HG03439 (cell line): ENCODE results near the gene PTAR1.
"Not testable (repeated sequence)": the region's sequence is repeated elsewhere in the genome, so short reads cannot be mapped to it uniquely, and the experiment has no call there.

ENCODE experiments used
- ATAC-seq: cut with Tn5 transposase; IDR thresholded peaks from one replicate; pipeline ENCODE4 v1.9.1; 2021; ENCODE audit warnings: mild to moderate bottlenecking, moderate library complexity; ENCODE audit not compliant: unreplicated experiment

The PTAR1 gene, protein sequence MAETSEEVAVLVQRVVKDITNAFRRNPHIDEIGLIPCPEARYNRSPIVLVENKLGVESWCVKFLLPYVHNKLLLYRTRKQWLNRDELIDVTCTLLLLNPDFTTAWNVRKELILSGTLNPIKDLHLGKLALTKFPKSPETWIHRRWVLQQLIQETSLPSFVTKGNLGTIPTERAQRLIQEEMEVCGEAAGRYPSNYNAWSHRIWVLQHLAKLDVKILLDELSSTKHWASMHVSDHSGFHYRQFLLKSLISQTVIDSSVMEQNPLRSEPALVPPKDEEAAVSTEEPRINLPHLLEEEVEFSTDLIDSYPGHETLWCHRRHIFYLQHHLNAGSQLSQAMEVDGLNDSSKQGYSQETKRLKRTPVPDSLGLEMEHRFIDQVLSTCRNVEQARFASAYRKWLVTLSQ

DNA sequence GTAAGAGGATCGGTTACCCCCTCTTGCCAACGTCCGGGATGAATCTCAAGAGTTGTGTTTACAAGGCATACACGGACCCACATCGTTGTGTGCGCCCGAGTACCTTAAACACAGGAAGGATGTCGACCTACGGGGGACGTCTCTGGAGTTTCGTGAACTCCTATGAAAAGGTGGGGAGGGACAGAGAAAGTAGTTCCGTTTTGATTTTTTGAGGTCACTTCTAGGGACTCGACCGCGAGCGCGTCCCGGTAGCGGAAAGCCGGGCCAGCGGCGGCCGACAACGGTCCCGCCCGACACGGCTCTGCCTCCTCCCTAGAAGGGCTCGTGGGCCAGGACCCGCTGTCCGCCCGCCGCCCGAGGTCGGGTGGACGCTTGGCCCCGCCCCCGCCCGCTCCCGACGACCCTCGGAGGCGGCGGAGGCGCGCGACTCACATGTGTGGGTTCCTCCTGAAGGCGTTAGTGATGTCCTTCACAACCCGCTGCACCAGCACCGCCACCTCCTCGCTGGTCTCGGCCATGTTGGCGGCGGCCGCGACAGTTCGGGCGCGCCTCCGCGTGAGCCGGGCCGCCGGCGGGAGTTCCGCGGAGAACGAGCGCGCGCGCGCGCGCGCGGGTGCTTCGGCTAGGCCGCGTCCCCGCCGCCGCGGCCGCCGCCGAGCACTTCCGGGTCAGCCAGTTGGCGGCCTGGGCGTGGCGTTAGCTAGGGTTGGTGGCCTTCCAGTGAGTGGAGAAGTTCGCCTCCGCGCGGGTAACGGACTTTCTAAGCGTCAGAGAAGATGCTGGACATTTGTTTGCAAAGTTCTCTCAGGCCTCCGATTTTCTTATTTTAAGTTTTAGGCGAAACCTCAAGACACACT, at the start of gene PTAR1:
TSS of gene PTAR1 (minus strand) at position 591 of the 857 bp plus-strand sequence. CDS start at position 518, 73 bp downstream.
- ATAC-seq: peak; percentile 91

DNA sequence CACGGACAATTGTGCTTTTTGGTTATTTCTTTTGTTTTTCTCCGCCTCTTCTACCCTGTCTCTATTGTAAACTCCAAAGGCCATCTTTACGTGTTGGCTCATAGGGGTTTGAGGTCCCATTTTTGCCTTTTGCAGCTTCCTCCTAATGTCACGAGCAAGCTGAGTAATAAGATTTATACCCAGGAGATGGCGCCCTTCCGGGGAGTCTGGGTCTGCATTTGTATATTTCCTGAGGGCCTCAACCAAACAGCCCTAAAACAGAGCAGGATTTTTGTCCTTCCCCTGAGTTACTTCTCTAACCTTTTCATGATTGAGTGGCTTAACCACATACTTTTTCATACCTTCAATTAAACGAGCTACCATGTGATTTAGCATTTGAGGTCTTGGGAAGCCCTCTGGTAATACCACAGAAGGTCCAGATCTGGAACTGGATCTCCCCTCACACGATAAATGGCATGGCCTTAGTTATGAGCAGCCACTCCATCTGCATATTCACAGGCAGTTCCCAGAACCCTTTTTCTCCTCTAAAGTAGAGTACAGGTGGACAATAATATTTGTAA, 49.6 kb upstream of the PTAR1 start:
- ATAC-seq: no peak

DNA sequence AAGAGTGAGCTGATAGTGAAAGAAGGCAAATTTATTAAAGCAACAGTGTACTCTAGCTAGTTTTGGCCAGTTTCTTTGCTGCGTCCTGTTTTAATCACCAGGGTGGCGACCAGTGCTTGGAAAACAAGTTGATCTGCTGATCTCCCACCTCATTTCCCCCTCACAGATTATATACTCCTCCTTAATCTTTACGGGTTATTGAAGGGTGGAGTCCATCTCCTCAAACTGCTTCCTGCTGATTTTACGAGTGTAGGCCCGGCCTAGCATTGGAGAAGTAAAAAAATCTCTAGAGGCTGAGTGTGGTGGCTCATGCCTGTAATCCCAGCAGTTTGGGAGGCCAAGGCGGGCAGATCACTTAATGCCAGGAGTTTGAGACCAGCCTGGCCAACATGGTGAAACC, 46.8 kb upstream of the PTAR1 start:
- no peak for ATAC-seq

DNA sequence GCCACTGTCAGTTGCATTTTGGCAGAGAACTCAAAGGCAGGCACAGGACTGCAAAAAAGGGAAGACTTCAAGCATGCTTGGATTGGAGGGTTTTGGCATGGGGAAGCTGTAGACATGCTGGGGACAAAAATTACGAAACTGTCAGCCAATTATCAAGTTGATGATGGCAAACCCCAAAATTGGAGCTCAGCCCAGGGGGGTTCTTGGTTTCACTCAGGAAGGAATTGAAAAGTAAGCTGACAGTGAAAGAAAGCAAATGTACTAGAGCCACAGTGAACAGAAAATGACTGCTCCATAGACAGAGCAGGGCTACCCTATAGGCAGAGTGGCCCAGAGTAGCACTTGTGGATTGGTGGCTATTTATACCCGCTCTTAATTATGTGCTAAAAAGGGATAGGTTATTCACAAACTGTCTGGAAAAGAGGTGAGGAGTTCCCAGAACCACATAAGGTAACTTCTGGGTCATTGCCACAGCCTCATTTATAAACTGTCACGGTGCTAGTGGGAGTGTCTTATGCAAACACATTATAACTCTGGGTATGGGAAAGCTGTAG, 46.2 kb upstream of the PTAR1 start:
- no peak for ATAC-seq

DNA sequence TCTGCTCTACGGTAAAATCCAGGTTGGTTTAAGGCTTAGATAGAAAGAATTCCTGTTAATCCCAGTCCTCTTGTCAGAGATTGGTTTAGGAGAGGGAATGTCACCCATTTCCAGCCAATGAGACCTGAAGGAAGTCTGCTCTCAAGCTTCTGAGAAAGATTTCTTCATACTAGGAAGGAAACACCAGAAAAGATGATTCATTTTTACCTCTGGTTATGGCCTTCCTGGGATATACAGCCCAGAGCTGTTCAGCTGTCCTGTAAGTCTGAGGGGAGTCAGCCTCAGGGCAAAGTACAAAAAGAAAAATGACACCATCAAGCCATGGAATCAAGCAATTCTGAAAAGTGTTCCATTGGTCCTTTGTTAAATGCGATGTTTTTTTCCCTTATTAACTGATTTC, 42.2 kb upstream of the PTAR1 start:
- ATAC-seq: no peak

DNA sequence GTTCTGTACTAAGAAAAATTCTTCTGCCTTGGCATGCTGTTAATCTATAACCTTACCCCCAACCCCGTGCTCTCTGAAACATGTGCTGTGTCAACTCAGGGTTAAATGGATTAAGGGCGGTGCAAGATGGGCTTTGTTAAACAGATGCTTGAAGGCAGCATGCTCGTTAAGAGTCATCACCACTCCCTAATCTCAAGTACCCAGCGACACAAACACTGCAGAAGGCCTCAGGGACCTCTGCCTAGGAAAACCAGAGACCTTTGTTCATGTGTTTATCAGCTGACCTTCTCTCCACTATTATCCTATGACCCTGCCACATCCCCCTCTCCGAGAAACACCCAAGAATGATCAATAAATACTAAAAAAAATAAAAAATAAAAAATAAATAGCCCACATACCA, 40.2 kb upstream of the PTAR1 start:
- not testable (repeated sequence) for ATAC-seq

DNA sequence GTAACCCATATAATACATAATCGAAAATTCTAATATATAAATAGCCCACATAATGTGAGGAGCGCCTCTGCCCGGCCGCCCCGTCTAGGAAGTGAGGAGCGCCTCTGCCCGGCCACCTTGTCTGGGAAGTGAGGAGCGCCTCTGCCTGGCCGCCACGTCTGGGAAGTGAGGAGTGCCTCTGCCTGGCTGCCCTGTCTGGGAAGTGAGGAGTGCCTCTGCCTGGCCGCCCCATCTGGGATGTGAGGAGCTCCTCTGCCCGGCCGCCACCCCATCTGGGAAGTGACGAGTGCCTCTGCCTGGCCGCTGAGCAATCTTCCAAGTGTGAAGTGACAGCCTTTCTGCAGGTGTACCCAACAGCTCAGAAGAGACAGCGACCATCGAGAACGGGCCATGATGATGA, 39.7 kb upstream of the PTAR1 start:
- ATAC-seq: not testable (repeated sequence)

DNA sequence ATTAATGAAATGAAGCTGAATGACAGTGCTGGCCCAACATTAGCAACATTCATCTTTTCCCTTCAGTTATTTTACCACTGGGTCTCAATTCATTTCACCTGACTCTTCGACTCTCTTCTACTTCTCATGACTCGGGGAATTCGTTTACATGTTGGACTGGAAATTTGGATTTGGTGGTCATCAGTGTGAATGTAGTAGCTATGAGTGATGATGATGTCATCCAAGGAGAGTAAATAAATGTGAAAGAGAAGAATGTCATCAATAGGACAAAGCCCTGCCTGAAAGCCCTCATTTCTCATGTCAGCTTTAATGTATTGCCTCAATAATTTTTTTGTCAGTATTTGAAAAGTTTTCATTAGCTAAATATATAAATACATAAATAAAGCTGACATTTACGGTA, 38.9 kb upstream of the PTAR1 start:
- ATAC-seq: no peak

DNA sequence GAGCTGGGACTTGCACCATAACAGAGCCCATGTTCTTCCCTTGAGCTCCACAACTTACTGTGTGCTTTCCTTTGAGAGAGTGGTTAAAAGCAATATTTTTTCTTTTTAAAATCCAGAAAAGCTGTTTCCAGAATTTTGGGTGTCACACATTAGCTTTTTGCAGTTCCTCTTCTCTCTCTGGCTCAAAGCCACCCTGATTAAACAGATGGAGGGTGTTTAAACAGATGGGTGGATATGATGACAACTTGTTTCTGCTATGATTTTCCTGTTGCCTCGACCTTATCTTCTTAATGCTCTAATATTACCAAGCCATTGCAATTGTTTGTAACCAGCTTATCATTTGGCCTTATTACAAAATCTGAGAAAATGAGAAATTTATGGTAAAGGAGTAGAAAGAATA, 37.9 kb upstream of the PTAR1 start:
- ATAC-seq: no peak

DNA sequence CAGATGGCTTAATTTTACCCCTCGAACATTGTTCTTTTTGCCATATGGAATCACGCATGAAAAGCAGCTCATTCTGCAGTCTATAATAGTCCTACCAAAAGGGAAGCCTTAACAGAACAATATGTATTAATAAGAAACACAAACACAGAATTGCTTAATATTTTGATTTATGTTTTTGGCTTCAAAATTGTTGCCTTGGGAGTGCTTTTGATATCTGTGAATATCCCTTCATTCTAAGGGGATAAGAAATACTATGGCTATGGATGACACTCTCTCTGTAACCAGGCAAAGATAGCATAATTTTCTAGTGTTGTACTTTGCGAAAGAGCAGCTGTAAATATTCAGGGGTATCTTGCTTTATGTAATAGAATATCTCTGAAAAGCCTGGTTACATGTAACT, 34.5 kb upstream of the PTAR1 start:
- ATAC-seq: no peak

DNA sequence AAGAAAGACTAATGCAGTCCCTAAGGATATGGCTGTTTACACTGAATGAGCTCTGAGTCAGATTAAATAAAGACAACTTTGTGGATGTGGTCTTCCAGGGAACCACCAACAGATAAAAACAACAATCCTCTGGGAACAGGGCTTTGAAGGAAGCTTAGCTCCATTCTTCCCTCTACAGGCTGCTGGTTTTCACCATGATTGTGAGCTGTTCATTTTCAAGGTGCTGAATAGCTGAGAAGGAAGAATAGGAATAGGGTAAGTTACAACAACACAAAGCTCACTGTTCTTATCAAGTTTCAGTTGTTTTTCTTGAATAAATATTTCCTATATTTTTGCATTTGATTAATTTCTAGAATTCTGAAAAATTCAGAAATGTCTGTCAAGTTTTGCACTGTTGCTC, 25.9 kb upstream of the PTAR1 start:
- ATAC-seq: no peak

DNA sequence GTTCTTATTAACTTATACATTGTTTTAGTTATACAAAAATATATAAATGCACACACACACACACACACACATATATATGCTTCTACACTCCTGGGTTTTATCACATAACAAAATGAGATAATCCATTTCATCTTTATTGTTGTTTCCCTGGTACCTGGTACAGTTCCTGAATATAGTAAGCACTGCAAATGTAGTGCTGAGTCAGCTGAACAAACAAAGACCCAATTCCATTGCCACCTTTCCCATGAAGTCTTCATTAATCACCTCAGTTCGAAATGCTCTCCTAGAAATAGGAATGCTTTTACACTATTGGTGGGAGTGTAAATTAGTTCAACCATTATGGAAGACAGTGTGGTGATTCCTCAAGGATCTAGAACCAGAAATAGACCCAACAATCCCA, 13.4 kb upstream of the PTAR1 start:
- ATAC-seq: no peak

DNA sequence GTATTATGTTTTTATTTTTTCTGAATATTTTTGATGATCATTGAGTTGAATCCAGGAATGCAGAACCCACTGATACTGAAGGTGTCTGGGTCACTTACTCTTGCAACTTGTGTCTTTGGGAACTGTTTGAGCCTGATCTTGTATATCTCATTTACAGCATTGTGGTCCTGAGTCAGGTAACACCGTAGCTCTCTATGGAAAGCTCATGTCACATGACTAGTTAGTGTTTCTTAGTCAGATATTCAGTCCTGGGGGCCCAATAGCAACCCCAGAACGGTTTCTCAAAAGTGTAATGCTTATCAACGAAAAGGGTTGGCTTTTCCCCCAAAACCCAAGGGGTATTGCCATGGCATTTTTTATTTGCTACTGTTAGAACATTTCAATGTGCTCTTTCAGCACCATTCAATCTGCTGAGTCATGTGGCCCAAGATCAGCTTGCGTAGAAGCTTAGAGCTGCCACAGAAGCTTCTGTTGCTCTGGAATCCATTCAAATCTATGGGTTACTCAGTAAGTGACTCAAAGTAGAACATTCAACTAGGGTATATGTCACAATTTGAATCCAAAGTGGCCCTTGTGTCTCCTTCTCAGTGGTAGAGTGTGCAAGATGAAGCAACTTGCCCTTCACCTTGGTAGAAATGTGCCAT, 12.1 kb upstream of the PTAR1 start:
- no peak for ATAC-seq

DNA sequence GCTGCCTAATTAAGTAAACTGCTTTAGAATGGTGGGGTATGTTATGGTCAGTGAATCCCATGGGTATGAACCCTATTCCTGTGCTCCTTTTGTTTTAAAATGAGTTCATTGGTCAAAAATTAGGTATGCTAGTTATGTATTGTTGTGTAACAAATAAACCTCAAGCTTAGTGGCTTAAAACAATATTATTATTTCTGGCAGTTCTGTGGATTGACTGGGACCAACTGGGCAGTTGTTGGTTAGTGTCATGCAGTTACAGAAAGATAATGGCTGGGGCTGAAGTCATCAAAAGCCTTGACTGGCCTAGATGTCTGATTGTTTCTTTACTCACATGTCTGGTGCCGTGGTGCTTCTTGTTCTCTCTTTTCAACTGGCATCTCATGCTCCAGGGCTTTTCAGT, 8.9 kb upstream of the PTAR1 start:
- no peak for ATAC-seq

DNA sequence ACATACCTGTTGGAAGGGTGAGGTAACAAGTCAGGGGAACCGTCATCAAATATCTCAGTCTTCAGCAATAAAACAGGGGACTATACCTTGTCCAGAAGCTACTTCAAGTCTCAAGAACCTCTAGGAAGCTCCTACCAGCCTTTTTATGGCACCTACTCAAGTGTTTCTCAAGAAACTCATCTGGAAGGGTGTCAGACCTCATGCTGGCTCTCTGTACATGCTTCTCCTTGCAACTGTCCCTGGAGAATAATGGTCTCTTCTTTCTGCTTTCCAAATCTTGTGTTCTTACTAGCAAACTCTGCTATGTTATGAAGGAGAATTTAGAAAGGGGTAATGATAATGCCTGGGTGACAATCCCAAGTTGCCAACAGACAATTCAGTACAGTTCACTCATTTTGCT, 8.3 kb upstream of the PTAR1 start:
- ATAC-seq: no peak

DNA sequence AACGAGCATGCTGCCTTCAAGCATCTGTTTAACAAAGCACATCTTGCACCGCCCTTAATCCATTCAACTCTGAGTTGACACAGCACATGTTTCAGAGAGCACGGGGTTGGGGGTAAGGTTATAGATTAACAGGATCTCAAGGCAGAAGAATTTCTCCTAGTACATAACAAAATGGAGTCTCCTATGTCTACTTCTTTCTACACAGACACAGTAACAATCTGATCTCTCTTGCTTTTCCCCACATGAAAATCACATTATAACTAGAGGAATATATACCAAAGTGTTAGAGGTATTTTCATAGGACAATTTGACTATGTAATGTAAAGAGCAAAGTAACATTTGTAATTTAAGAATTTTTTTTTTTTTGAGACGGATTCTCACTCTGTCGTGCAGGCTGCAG, 4.1 kb upstream of the PTAR1 start:
- ATAC-seq: not testable (repeated sequence)

DNA sequence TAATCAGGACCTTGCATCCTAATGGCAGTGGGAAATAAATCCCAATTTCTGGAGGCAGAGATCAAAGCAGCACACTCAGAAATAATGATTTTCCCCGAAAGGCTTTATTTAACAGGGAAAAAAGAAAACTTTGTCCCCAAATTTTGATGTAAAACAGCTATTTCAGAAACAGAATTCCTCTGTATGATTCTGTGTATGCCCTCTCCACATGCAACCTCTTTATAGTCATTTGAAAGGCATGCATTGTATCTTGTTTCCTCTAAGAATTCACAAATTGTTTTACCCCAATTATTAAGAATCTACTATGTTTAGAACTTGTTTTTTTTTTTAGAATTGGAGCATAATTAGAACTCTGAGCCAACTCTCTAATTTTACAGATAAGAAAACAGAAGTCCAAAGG, 2.7 kb upstream of the PTAR1 start:
- no peak for ATAC-seq

DNA sequence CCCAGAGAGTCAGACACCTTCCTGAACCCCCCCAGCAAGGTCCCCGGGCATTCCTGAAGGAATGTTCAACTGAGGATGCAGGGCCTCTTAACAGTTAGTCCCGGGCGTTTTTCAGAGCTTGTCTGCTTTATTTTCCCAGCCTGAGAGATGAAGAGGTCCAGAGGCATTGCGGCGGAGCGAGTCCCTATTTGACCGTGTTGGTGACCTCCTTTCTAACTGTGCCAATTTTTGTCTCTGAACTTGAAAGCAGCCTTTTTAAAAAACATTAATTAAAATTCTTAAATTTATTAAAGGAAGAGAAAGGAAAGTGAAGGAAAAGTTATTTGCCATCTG, 433 bp upstream of the PTAR1 start:
- ATAC-seq: no peak

DNA sequence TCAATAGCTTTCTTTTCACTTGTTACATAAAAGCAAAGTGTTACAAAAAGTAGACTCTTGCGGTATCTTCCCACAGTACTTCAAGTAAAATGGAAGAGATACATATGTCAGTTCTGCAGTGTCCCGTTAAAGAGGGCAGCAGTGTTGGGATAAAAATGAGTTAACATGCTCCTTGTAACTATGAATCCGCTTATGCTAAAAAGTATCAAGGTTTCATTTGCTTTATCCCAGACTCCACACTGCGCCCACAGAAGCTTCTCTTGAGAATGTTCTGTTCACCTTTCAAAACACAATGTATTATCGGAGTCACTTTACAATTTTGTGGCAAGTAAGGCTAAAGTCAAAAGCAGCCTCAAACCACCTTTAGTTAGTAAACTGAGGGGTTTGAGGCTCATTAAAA, 790 bp downstream of the PTAR1 start:
- ATAC-seq: peak; percentile 0

DNA sequence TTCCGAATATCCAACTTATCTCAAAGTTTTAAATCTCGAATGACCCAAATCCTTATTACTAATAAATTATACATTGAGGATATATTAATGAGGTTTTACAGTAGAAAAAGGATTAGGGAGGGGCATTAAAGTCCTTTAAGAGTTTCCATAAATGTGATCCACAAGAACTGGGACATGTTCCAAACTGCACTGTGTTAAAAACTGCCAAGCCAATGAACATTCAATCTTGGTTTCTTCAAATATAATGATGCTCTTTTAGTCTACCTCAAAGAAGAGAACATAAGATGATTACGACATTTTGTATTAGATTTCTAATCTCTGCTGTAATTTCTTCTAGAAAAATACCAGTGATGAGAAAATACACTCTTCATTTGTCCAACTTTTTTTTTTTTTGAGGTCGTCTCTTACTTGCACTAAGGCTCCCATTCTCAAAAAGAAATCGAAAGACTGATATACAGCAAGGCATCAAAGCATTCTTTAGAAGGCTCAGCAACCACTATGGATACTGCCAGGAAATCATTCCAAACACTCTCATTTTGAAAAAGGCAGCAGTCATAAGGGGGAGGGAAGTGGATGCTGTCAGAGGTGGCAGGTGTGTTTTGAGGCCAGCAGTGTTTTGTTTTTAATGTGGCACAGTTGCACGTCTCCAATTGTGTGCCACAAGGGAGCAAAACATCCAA, 1.7 kb downstream of the PTAR1 start:
- no peak for ATAC-seq

DNA sequence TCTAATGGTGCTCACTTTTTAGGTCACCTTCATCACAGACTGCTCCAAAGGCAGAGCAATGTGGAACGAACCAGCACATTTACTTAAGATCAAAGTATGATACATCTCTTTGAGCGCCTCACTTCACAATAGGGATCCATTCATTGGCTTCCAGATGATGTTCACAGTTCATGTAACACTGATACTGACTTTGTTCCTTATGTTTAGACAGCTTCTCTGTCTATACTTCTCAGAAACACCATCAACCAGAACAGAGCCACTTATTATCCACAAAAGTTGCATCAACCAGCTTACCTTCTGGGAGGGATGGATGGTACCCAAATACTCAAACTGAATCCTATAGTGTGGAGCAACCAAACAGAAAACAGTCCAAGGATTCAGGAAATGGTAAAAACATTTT, 4.6 kb downstream of the PTAR1 start:
- no peak for ATAC-seq
